ENCODE data around the gene OTUB1.

OTUB1 gene

GRCh38 chr11:64034411-64034811, 48.2 kb downstream of the OTUB1 start:
- Histone ChIP-seq H3K27me3 (ENCODE audit: control insufficient read depth, low read length) (peaks cover 45% of the 10 kb centered on the region), H4K20me1 (ENCODE audit: control insufficient read depth, insufficient read depth, low read depth, low read length) (no peaks in the 10 kb centered on the region), H3K36me3 (ENCODE audit: control insufficient read depth, low read length) (no peaks in the 10 kb centered on the region), H3K4me1 (ENCODE audit: control insufficient read depth, low read length) (no peaks in the 10 kb centered on the region), H3K4me2 (ENCODE audit: low read length) (no peak overlapping the region), H3K4me3 (ENCODE audit: low read length) (no peak overlapping the region), H3F3A (ENCODE audit: control insufficient read depth, insufficient read depth) (no peaks in the 10 kb centered on the region), H3K27ac (ENCODE audit: low read depth, low read length) (no peak overlapping the region), H3K9me2 (replicated peaks; ENCODE audit: control insufficient read depth, low read length) (no peaks in the 10 kb centered on the region), H3K79me2 (ENCODE audit: control insufficient read depth, low read length) (no peaks in the 10 kb centered on the region), H3K9me3 (ENCODE audit: control insufficient read depth, insufficient read depth, low read length) (no peaks in the 10 kb centered on the region)
- TF ChIP-seq EZH2phosphoT487 (IDR thresholded peaks at IDR 0.05; ENCODE audit: borderline replicate concordance, low read length) (no peak), CTCF (IDR thresholded peaks at IDR 0.05; ENCODE audit: low read depth, low read length, poor library complexity, severe bottlenecking) (no peak)

GRCh38 chr11:64035081-64035524, 48.9 kb downstream of the OTUB1 start:
- no peak overlapping the region for H3K4me3 ChIP-seq (ENCODE audit: low read length)
- no peaks in the 10 kb centered on the region for H3F3A ChIP-seq (ENCODE audit: control insufficient read depth, insufficient read depth)
- no peak overlapping the region for H3K27ac ChIP-seq (ENCODE audit: low read depth, low read length)
- no peak overlapping the region for H3K4me2 ChIP-seq (ENCODE audit: low read length)
- TF ChIP-seq EZH2phosphoT487 (IDR thresholded peaks at IDR 0.05; ENCODE audit: borderline replicate concordance, low read length): no peak
- no peak for TF ChIP-seq CTCF (IDR thresholded peaks at IDR 0.05; ENCODE audit: low read depth, low read length, poor library complexity, severe bottlenecking)
- no peaks in the 10 kb centered on the region for H3K9me2 ChIP-seq (replicated peaks; ENCODE audit: control insufficient read depth, low read length)
- no peaks in the 10 kb centered on the region for H4K20me1 ChIP-seq (ENCODE audit: control insufficient read depth, insufficient read depth, low read depth, low read length)
- no peaks in the 10 kb centered on the region for H3K9me3 ChIP-seq (ENCODE audit: control insufficient read depth, insufficient read depth, low read length)
- H3K27me3 ChIP-seq (ENCODE audit: control insufficient read depth, low read length): peaks cover 43% of the 10 kb centered on the region
- no peaks in the 10 kb centered on the region for H3K79me2 ChIP-seq (ENCODE audit: control insufficient read depth, low read length)
- H3K4me1 ChIP-seq (ENCODE audit: control insufficient read depth, low read length): no peaks in the 10 kb centered on the region
- no peaks in the 10 kb centered on the region for H3K36me3 ChIP-seq (ENCODE audit: control insufficient read depth, low read length)

GRCh38 chr11:64035576-64035975, 49.3 kb downstream of the OTUB1 start, which contains the start of gene FLRT1:
FLRT1 (plus strand) TSS chr11:64035931; CDS start chr11:64116268, 80,337 bp downstream.
- Histone ChIP-seq H3K9me2 (replicated peaks; ENCODE audit: control insufficient read depth, low read length) (no peaks in the 10 kb centered on the region), H3K27ac (ENCODE audit: low read depth, low read length) (no peak within 1 kb of the TSS), H4K20me1 (ENCODE audit: control insufficient read depth, insufficient read depth, low read depth, low read length) (no peaks in the 10 kb centered on the region)

More at GRCh38 chr11:64035576-64035975, 49.3 kb downstream of the OTUB1 start, which contains the start of gene FLRT1:
- H3K27me3 ChIP-seq (ENCODE audit: control insufficient read depth, low read length): peaks cover 38% of the 10 kb centered on the region
- no peaks in the 10 kb centered on the region for H3K9me3 ChIP-seq (ENCODE audit: control insufficient read depth, insufficient read depth, low read length)
- no peak within 1 kb of the TSS for H3K4me2 ChIP-seq (ENCODE audit: low read length)
- H3K4me1 ChIP-seq (ENCODE audit: control insufficient read depth, low read length): no peaks in the 10 kb centered on the region
- no peak for TF ChIP-seq CTCF (IDR thresholded peaks at IDR 0.05; ENCODE audit: low read depth, low read length, poor library complexity, severe bottlenecking)
- TF ChIP-seq EZH2phosphoT487 (IDR thresholded peaks at IDR 0.05; ENCODE audit: borderline replicate concordance, low read length): no peak
- no peaks in the 10 kb centered on the region for H3F3A ChIP-seq (ENCODE audit: control insufficient read depth, insufficient read depth)
- no peaks in the 10 kb centered on the region for H3K79me2 ChIP-seq (ENCODE audit: control insufficient read depth, low read length)
- H3K4me3 ChIP-seq (ENCODE audit: low read length): no peak within 1 kb of the TSS
- H3K36me3 ChIP-seq (ENCODE audit: control insufficient read depth, low read length): no peaks in the 10 kb centered on the region
